SK-N-MC (cell line): ENCODE data around the gene SLC2A9.

Experiments used
- EZH2 ChIP-seq: fragments of 200-600 bp; sonication (generic); IDR thresholded peaks from one replicate; pipeline ENCODE4 v1.6.1; 2017; ENCODE audit warnings: antibody characterized with exemption
- FOXP2 ChIP-seq: optimal IDR thresholded peaks from 2 replicates; pipeline ENCODE3; 2011; ENCODE audit warnings: mild to moderate bottlenecking, moderate library complexity; ENCODE audit not compliant: insufficient read depth; ENCODE audit errors: extremely low read length, control extremely low read depth
- POLR2AphosphoS5 ChIP-seq: IDR thresholded peaks from 2 replicates; pipeline ENCODE4 v1.6.1; 2012; ENCODE audit warnings: mild to moderate bottlenecking, low read depth, low read length, borderline replicate concordance

DNA sequence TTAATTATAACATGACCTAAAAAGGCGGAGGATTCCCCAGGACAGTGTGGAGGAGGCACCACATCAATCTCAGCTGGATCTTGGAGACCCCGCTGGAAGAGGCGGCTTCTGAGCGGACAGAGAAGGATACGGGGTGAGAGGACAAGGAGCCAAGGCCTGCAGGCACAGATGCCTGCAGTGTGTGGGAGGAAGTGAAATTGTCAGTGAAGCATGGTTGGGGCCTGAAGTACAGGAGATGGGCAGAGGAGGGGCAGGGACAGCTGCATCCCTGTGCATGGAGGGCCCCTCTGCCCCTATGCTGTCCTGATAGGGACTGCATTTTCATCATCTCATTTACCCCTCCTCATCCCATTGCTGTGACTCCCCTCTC lies 1.7 kb upstream of the SLC2A9 start:
- no peak for TF ChIP-seq EZH2
- no peak for TF ChIP-seq POLR2AphosphoS5
- TF ChIP-seq FOXP2 = no peak
